ENCODE data around the gene PDE6B. TPM values are rescaled to one million over a fixed set of nuclear protein-coding genes. Genes with fewer than 3 reads are reported as not detected.
"Not testable (repeated sequence)": the region's sequence is repeated elsewhere in the genome, so short reads cannot be mapped to it uniquely, and the experiment has no call there.

PDE6B gene
- polyA plus RNA-seq (ENCODE audit: insufficient read length in 4 of 4), result 10 to 100 TPM; 31.3 to 50.6 (median 38.7) TPM

GRCh38 chr4:624705-625590 is at the start of gene PDE6B:
Gene PDE6B, plus strand, starts transcription at chr4:625573. Its CDS starts 54 bp downstream, at chr4:625627.
- peak in 1 of 4 donors; percentile 69 for DNase-seq (ENCODE audit: low read depth in 4 of 4, low spot score in 3 of 4)

- no peak for DNase-seq (ENCODE audit: low read depth in 4 of 4, low spot score in 3 of 4)
Observed at GRCh38 chr4:576245-576821, 49.0 kb upstream of the PDE6B start, which contains the start of gene TMEM271. Gene TMEM271, minus strand, starts transcription at chr4:576295. Its CDS starts 233 bp downstream, at chr4:576062.

- no peak for DNase-seq (ENCODE audit: low read depth in 4 of 4, low spot score in 3 of 4)
Observed at GRCh38 chr4:576991-577498, 48.3 kb upstream of the PDE6B start.

GRCh38 chr4:577499-578450 is 47.6 kb upstream of the PDE6B start:
- no peak for DNase-seq (ENCODE audit: low read depth in 4 of 4, low spot score in 3 of 4)

GRCh38 chr4:578451-579443 is 46.6 kb upstream of the PDE6B start:
- DNase-seq (ENCODE audit: low read depth in 4 of 4, low spot score in 3 of 4), result no peak

GRCh38 chr4:579543-580175 is 45.7 kb upstream of the PDE6B start:
- no peak for DNase-seq (ENCODE audit: low read depth in 4 of 4, low spot score in 3 of 4)

GRCh38 chr4:581181-581580 is 44.2 kb upstream of the PDE6B start:
- DNase-seq (ENCODE audit: low read depth in 4 of 4, low spot score in 3 of 4), result no peak

GRCh38 chr4:581753-582361 is 43.5 kb upstream of the PDE6B start:
- no peak for DNase-seq (ENCODE audit: low read depth in 4 of 4, low spot score in 3 of 4)

GRCh38 chr4:583820-584219 is 41.6 kb upstream of the PDE6B start:
- no peak for DNase-seq (ENCODE audit: low read depth in 4 of 4, low spot score in 3 of 4)

GRCh38 chr4:587671-588350 is 37.6 kb upstream of the PDE6B start:
- no peak for DNase-seq (ENCODE audit: low read depth in 4 of 4, low spot score in 3 of 4)

- no peak for DNase-seq (ENCODE audit: low read depth in 4 of 4, low spot score in 3 of 4)
Observed at GRCh38 chr4:588351-588849, 37.0 kb upstream of the PDE6B start.

GRCh38 chr4:589219-589963 is 36.0 kb upstream of the PDE6B start:
- no peak for DNase-seq (ENCODE audit: low read depth in 4 of 4, low spot score in 3 of 4)

- DNase-seq (ENCODE audit: low read depth in 4 of 4, low spot score in 3 of 4), result no peak
Observed at GRCh38 chr4:590313-590841, 35.0 kb upstream of the PDE6B start.

GRCh38 chr4:592178-592577 is 33.2 kb upstream of the PDE6B start:
- DNase-seq (ENCODE audit: low read depth in 4 of 4, low spot score in 3 of 4), result not testable (repeated sequence)

GRCh38 chr4:592825-593520 is 32.4 kb upstream of the PDE6B start:
- DNase-seq (ENCODE audit: low read depth in 4 of 4, low spot score in 3 of 4), result no peak

GRCh38 chr4:598925-599324 is 26.4 kb upstream of the PDE6B start:
- DNase-seq (ENCODE audit: low read depth in 4 of 4, low spot score in 3 of 4), result no peak
